HS-27A (cell line): Measurements from ENCODE around the gene CDH4.

Experiments used
- DNase-seq: peaks from one replicate; pipeline ENCODE4 v3.0.0-alpha.2; 2012; ENCODE audit warnings: low read depth, missing footprints

Gene CDH4

DNA sequence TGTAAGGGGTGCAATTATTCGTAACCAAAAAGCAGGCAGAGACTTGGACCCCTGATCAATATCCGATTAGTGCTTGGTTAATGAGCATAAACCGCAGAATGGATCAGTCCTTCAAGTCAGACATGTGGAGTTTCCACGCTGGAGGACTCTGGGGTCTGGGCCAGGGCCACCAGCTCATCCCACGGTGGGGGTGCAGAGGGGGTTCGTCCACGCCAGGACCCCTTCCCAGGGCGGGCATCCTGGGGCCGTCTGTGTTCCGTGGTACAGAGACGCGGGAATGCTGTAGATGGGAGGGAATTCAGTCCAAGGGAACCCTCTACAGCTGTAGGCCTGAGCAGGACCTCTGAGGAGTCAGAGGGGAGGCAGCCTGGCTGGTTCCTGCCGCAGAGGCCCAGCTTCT, 615.9 kb downstream of the CDH4 start:
- DNase-seq, result no peak

GRCh38 chr20:61868466-61869090, 616.5 kb downstream of the CDH4 start:
- no peak for DNase-seq

- no peak for DNase-seq
Observed at GRCh38 chr20:61869750-61870507, 617.9 kb downstream of the CDH4 start.

DNA sequence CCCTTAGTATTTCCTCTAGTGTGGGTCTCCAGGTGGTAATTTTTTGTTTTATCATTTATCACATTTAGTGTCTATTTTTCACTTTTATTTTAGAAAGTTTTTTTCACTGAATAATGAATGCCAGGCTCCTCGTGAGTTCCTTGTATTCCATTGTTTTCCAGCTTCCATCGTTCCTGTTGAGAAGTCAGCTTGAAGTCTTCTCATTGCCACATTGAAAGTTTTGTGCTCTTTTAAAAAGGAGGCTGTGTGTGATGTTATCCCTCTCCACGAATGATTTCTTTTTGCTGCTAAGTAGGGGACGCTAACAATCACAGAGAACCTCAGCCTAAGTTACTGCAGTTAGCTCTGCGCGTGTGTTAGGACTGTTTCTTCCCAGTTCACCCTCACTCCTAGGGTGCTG, 619.1 kb downstream of the CDH4 start:
- no peak for DNase-seq

DNA sequence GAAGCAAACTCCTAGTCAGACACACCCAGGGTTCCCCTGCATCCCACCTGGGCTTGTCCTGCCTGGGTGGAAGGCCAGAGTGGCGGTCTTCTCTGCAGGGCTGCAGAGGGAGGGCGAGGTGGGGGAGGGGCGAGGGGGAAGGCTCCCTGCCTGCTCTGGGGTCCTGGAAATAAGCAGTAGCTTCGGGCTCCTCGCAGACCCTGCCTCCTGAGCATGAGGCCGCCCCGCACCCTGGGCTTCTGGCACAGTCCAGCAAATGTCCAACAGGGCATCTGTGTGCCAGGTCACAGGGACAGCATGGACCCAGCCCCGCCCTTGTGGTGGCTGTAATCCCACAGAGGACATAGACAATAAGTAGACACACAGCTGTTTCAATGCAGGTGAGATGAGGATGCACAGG, 619.9 kb downstream of the CDH4 start:
- DNase-seq, result no peak

- no peak for DNase-seq
Observed at GRCh38 chr20:61872371-61872900, 620.4 kb downstream of the CDH4 start.

- DNase-seq, result no peak
Observed at GRCh38 chr20:61873651-61874420, 621.8 kb downstream of the CDH4 start.

DNA sequence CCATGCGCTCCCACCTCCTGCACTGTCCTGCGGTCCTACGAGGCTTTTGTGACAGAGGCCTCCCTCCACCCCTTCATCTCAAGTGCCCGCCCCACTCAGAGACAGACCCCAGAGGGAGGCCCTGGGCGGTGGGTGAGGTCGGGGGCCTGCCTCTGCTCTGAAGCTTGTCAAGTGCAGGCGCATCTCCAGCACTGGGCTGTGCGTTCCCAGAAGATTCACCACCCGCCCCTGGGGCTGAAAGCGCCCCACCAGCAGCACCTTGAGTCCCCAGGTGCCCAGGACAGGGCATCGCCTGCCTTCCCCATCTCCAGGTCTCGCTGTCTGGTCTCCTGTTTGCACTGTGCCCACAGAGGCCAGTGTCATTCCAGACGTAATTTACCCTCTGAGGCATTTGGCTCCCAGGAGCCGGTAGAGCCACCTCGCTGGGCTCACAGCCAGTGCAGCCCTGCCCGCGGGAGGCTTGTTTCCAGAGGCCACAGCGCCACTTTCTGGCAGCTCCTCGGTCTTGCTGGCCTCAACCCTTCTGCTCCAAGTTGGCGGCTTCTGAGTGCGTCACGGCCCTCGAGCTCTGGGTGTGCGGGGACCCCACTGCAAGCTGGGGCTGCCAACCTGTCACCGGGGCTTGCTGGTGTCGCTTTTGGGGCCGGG, 622.5 kb downstream of the CDH4 start:
- DNase-seq, result no peak

- no peak for DNase-seq
Observed at GRCh38 chr20:61875221-61875885, 623.3 kb downstream of the CDH4 start.

DNA sequence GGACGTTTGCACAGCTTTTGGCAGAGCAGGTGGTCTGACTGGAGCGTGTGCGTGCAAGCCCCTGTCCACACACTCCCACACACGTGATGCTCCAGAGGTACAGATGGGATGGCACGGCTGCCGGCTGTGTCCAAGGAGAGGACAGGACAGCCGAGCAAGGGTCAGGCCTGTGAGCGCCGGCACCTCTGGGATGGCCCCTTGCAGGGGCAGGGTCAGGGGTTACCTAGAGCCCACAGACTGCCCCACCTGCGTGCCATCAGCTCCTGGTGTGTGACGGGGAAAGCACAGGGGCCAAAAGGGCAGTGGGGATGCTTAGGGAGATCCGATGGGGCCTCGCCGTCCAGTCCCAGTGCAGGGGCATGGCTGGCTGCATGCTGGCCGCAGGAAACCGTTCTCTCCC, 623.9 kb downstream of the CDH4 start:
- DNase-seq, result no peak

- no peak for DNase-seq
Observed at GRCh38 chr20:61876952-61877728, 625.1 kb downstream of the CDH4 start.

GRCh38 chr20:61877776-61878477, 625.9 kb downstream of the CDH4 start:
- DNase-seq, result no peak

GRCh38 chr20:61878478-61879302, 626.6 kb downstream of the CDH4 start:
- no peak for DNase-seq

- DNase-seq, result no peak
Observed at GRCh38 chr20:61879303-61879620, 627.2 kb downstream of the CDH4 start.

DNA sequence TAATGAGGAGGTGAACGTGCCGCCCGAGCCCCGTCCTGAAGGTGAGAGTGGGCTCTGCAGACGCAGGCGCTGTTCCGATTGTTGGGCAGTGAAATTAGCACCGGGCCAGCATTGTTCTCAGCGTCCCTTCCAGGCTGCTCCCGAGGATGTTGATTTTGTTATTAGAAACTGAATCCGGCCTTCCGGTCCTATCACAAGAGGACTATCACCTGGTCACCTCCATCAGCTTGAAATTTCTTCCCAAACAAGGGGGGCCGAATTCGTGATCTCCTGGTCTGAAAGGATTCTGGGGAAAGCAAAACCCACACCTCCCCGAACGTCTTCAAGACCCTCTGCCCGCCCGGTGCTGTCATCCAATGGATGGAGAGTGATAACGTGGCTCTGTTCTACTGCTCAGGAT, 627.6 kb downstream of the CDH4 start:
- no peak for DNase-seq

GRCh38 chr20:61880706-61881105, 628.6 kb downstream of the CDH4 start:
- no peak for DNase-seq

GRCh38 chr20:61881416-61881815, 629.4 kb downstream of the CDH4 start:
- no peak for DNase-seq

DNA sequence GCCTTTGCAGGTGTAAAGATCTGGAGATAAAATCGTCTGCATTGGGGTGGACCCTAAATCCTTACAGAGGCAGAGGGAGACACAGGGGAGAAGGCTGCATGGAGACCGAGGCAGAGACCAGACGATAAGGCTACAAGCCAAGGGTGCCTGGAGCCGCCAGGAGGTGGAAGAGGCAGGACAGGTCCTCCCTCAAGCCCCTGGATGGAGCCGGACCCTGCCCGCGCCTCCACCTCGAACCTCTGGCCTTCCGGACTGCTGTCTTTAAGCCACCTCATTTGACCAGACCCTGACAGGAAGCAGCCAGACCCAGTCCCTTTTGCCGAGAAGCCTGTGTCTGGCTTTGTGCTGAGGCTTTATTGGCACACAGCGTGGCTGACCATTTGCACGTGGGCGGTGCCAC, 629.8 kb downstream of the CDH4 start:
- DNase-seq, result no peak
